CD8-positive, alpha-beta memory T cell (primary cell): ENCODE data around the gene IGF2BP3. TPM values are rescaled to one million over a fixed set of nuclear protein-coding genes. Genes with fewer than 3 reads are reported as not detected.
A peak's percentile ranks its signal among the peaks of the same experiment; 100 is the strongest.

Experiments used
- CTCF ChIA-PET: fragments of 350-600 bp; sonication (Branson Sonifier 250); formaldehyde crosslinking; loops from one replicate; lab custom pipeline; 2021; ENCODE audit warnings: antibody characterized with exemption; lab: Charles Lee
- POLR2A ChIA-PET: fragments of 350-600 bp; sonication (Branson Sonifier 250); formaldehyde crosslinking; loops from one replicate; lab custom pipeline; 2021; ENCODE audit warnings: antibody characterized with exemption; lab: Charles Lee
- DNase-seq, 5 donors: peaks; one replicate each; pipeline versions ENCODE4 v3.0.0 to v3.0.0-alpha.2; 2020 to 2022; ENCODE audit warnings: mixed read lengths in 1 of 5
- H3K27ac ChIP-seq: one replicate; pipeline ENCODE4 v1.7.0; 2013; ENCODE audit warnings: low read depth, mild to moderate bottlenecking, low read length, moderate library complexity
- H3K27me3 ChIP-seq: 2 replicates; pipeline ENCODE4 v1.7.0; 2013; ENCODE audit warnings: low read length, mild to moderate bottlenecking; ENCODE audit not compliant: insufficient read depth, poor library complexity, severe bottlenecking
- H3K36me3 ChIP-seq: 2 replicates; pipeline ENCODE4 v1.7.0; 2013; ENCODE audit warnings: mild to moderate bottlenecking, low read length, moderate library complexity; ENCODE audit not compliant: insufficient read depth
- H3K4me1 ChIP-seq: 2 replicates; pipeline ENCODE4 v1.7.0; 2013; ENCODE audit warnings: mild to moderate bottlenecking, low read length, moderate library complexity; ENCODE audit not compliant: insufficient read depth
- H3K4me3 ChIP-seq: 2 replicates; pipeline ENCODE4 v1.7.0; 2013; ENCODE audit warnings: mild to moderate bottlenecking, low read length
- H3K9me3 ChIP-seq: 2 replicates; pipeline ENCODE4 v1.7.0; 2013; ENCODE audit warnings: mild to moderate bottlenecking, low read length
- H3K27ac Mint-ChIP-seq, 8 donors: one replicate each; pipeline ENCODE4 v1.8.0; 2020 to 2021; ENCODE audit warnings: mixed read lengths in 8 of 8, mild to moderate bottlenecking in 6 of 8, inconsistent platforms in 3 of 8, moderate library complexity in 3 of 8
- H3K27me3 Mint-ChIP-seq, 2 donors: one replicate each; pipeline ENCODE4 v1.8.0; 2020 to 2021; ENCODE audit warnings: mixed read lengths in 2 of 2, mild to moderate bottlenecking in 1 of 2, moderate library complexity in 1 of 2
- H3K36me3 Mint-ChIP-seq, 3 donors: one replicate each; pipeline ENCODE4 v1.8.0; 2020 to 2021; ENCODE audit warnings: mixed read lengths in 3 of 3, inconsistent platforms in 1 of 3, mild to moderate bottlenecking in 1 of 3
- H3K4me1 Mint-ChIP-seq, 3 donors: one replicate each; pipeline ENCODE4 v1.8.0; 2020 to 2021; ENCODE audit warnings: mixed read lengths in 3 of 3, inconsistent platforms in 1 of 3, mild to moderate bottlenecking in 1 of 3
- H3K4me3 Mint-ChIP-seq, 7 donors: one replicate each; pipeline ENCODE4 v1.8.0; 2020 to 2021; ENCODE audit warnings: mixed read lengths in 7 of 7, mild to moderate bottlenecking in 6 of 7, moderate library complexity in 4 of 7, inconsistent platforms in 2 of 7
- H3K9me3 Mint-ChIP-seq, 5 donors: one replicate each; pipeline ENCODE4 v1.8.0; 2020 to 2022; ENCODE audit warnings: mixed read lengths in 5 of 5, mild to moderate bottlenecking in 3 of 5, moderate library complexity in 2 of 5, inconsistent platforms in 1 of 5
- polyA plus RNA-seq: library from polyadenylated mRNA; unstranded; fragments of 300-500 nt; fragmentation: Illumina TruSeq; gene quantifications from one replicate; pipeline ENCODE4 v1.2.3, GENCODE V29; 2021
- total RNA-seq, 2 experiments: library from RNA; stranded (reverse); gene quantifications; one replicate each; pipeline ENCODE4 v1.2.3, GENCODE V29; 2021

The IGF2BP3 gene
- total and polyA plus RNA-seq, 3 experiments from 2014 or later: 0.04 to 0.15 (median 0.13) TPM

DNA sequence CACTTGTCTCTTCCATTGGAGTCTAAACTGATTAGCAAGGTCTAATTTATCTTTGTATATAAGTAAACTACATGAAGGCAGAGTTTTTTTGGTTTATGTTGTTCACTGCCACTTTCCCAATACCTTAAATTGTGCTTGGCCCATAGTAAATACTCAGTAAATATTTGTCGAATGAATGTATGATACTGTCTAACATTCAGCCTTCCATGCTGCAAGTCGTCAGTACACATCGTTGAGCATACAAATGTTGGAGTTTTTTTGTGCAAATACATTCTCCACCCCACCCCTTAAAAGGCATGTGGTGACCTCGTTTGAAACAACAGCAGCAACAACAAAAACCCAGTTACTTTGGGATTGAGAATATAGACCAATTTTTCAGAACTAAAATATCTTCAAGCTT is 17.4 kb upstream of the IGF2BP3 start:
- no peaks in the 10 kb centered on the region for H3K9me3 Mint-ChIP-seq
- Histone ChIP-seq H3K9me3 (no peaks in the 10 kb centered on the region), H3K4me3 (no peak overlapping the region), H3K4me1 (peaks cover 5% of the 10 kb centered on the region), H3K27ac (no peak overlapping the region), H3K27me3 (no peaks in the 10 kb centered on the region), H3K36me3 (no peaks in the 10 kb centered on the region)
- no peak overlapping the region for H3K27ac Mint-ChIP-seq
- ChIA-PET POLR2A (interaction anchor here (0.6 kb wide), 1 partner anchor 1413 kb away, joined by 3 read pairs; no protein-coding TSS in a partner anchor), CTCF (no interaction called here)
- H3K36me3 Mint-ChIP-seq: peaks cover 0 to 2% (median 0%) of the 10 kb centered on the region in 3 donors
- peaks cover 2 to 13% (median 12%) of the 10 kb centered on the region in 3 donors for H3K4me1 Mint-ChIP-seq
- H3K4me3 Mint-ChIP-seq: no peak overlapping the region
- DNase-seq: no peak
- no peaks in the 10 kb centered on the region for H3K27me3 Mint-ChIP-seq

DNA sequence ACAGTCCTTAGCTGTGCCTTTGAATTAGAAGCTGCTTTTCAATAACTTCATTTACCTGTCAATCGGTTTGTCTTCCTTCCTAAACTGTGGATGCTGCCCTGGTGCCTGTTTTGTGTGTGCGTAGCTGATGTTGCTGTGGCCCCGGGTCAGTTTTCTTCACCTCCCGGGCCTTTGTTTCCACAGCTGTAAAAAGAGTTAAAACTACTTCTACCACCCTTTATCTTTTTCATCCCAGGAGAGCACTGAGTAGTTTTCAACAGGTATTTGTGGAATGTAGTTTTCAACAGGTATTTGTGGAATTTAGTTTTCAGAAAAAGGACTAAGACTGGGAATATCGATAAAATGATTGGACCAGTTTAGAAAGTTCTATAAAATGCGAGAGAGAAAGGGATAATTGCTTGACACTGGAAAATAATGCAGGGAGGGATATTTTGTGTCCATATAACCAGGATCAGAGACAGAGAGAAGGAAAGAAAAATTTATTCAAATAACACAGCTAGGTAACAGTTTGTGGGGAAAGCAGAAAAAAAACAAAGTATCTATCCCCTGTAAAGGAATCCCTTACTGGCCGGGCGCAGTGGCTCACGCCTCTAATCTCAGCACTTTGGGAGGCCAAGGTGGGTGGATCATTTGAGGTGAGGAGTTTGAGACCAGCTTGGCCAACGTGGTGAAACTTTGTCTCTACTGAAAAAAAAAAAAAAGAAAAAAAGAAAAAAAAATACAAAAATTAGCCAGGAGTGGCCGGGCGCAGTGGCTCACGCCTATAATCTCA is 15.9 kb upstream of the IGF2BP3 start:
- H3K27ac Mint-ChIP-seq: no peak overlapping the region
- peak overlapping the region in 1 of 7 donors; percentile 45 for H3K4me3 Mint-ChIP-seq
- POLR2A ChIA-PET: no interaction called here
- DNase-seq: no peak
- Histone ChIP-seq H3K27ac (no peak overlapping the region), H3K4me1 (peaks cover 5% of the 10 kb centered on the region), H3K36me3 (no peaks in the 10 kb centered on the region), H3K27me3 (no peaks in the 10 kb centered on the region), H3K9me3 (no peaks in the 10 kb centered on the region), H3K4me3 (no peak overlapping the region)
- CTCF ChIA-PET: no interaction called here
- peaks cover 1 to 9% of the 10 kb centered on the region in 2 donors for H3K27me3 Mint-ChIP-seq
- H3K36me3 Mint-ChIP-seq: peaks cover 0 to 2% (median 0%) of the 10 kb centered on the region in 3 donors
- peaks cover 2 to 11% (median 11%) of the 10 kb centered on the region in 3 donors for H3K4me1 Mint-ChIP-seq
- H3K9me3 Mint-ChIP-seq: no peaks in the 10 kb centered on the region

DNA sequence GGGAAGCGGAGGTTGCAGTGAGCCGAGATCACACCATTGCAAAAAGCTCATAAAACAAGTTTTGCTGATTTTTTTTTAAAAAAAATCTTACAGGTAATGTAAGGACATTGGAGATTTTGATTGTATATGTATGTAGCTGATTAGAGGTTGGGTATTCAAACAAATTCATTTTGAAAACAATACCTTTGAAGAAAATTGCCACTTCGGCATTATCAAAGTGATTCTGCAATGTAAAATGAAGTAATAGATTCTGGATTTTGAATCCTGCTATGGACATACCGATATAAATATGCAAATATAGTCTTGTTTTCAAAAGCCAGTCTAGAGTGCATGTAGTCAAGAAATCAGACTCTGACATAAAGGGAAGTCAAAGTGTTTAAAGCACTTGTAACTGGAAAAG is 12.4 kb upstream of the IGF2BP3 start:
- no peaks in the 10 kb centered on the region for H3K9me3 ChIP-seq
- Mint-ChIP-seq H3K9me3 (no peaks in the 10 kb centered on the region), H3K36me3 (no peaks in the 10 kb centered on the region), H3K4me1 (no peaks in the 10 kb centered on the region), H3K27ac (no peak overlapping the region), H3K4me3 (no peak overlapping the region), H3K27me3 (peaks cover 15 to 30% of the 10 kb centered on the region in 2 donors)
- no peak overlapping the region for H3K27ac ChIP-seq
- H3K4me3 ChIP-seq: no peak overlapping the region
- no peak for DNase-seq
- POLR2A ChIA-PET: no interaction called here
- CTCF ChIA-PET: interaction anchor here (1.6 kb wide), 1 partner anchor 10 kb away, joined by 3 read pairs; no protein-coding TSS in a partner anchor
- peaks cover 9% of the 10 kb centered on the region for H3K27me3 ChIP-seq
- no peaks in the 10 kb centered on the region for H3K36me3 ChIP-seq
- H3K4me1 ChIP-seq: no peaks in the 10 kb centered on the region

DNA sequence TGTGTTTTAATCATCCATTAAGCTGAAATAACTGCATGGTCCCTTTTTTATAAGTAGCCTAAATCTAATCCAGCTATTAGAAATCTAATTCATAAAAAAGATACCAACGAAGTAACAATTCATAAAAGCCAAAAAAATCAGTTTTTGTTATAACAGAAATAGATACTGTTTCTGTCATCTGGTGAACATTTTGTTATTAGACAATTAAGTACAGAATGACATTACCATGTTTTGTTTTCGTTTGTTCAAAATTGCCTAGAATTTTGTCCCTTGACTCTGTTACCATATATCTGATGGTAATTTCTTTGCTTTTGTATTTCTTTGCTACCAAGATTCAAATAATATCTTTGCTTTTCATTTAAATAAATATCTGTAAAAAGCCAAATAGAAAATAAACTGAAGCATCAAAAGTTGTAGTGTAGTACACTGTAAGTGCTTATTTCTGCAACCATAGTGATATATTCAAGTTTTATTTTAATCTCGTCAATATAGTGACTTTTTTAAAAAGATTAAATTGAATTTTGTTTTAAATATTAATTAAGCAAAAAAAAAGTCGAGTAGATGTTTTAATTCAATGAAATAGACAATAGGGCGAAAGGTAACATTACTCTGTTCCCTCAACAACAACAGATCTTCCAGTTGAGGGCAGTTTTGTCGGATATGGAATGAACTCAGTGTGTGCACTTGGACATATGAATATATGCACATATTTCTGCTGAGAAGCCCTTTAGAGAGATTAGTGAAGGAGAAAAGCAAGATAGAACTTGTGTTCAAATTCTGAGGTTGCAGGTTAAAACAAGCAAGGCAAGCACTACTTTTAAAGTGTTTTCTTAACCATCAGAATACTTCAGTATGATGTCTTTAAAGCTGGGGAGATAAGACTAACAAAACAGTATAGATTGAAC is 7.9 kb upstream of the IGF2BP3 start:
- Histone ChIP-seq H3K4me1 (peaks cover 16% of the 10 kb centered on the region), H3K27me3 (peaks cover 46% of the 10 kb centered on the region), H3K27ac (no peak overlapping the region), H3K9me3 (no peaks in the 10 kb centered on the region), H3K4me3 (no peak overlapping the region), H3K36me3 (no peaks in the 10 kb centered on the region)
- Mint-ChIP-seq H3K27ac (no peak overlapping the region), H3K36me3 (no peaks in the 10 kb centered on the region), H3K9me3 (peaks cover 6 to 14% (median 11%) of the 10 kb centered on the region in 5 donors), H3K27me3 (peaks cover 49 to 61% of the 10 kb centered on the region in 2 donors), H3K4me1 (peaks cover 6 to 9% (median 7%) of the 10 kb centered on the region in 3 donors), H3K4me3 (no peak overlapping the region)
- no peak for DNase-seq
- ChIA-PET CTCF (no interaction called here), POLR2A (no interaction called here)

GRCh38 chr7:23477157-23477499 is 6.8 kb upstream of the IGF2BP3 start:
- Histone ChIP-seq H3K27me3 (peaks cover 57% of the 10 kb centered on the region), H3K4me1 (peaks cover 16% of the 10 kb centered on the region), H3K9me3 (no peaks in the 10 kb centered on the region), H3K4me3 (no peak overlapping the region), H3K27ac (no peak overlapping the region), H3K36me3 (no peaks in the 10 kb centered on the region)
- H3K4me1 Mint-ChIP-seq: peaks cover 6 to 11% (median 7%) of the 10 kb centered on the region in 3 donors
- H3K27ac Mint-ChIP-seq: peak overlapping the region in 1 of 8 donors; percentile 63
- peaks cover 8 to 19% (median 13%) of the 10 kb centered on the region in 5 donors for H3K9me3 Mint-ChIP-seq
- no peak for DNase-seq
- H3K4me3 Mint-ChIP-seq: no peak overlapping the region
- no peaks in the 10 kb centered on the region for H3K36me3 Mint-ChIP-seq
- CTCF ChIA-PET: no interaction called here
- H3K27me3 Mint-ChIP-seq: peaks cover 58 to 67% of the 10 kb centered on the region in 2 donors
- POLR2A ChIA-PET: no interaction called here

- H3K27me3 Mint-ChIP-seq: peaks cover 64 to 71% of the 10 kb centered on the region in 2 donors
- Histone ChIP-seq H3K9me3 (no peaks in the 10 kb centered on the region), H3K4me1 (peaks cover 22% of the 10 kb centered on the region), H3K4me3 (no peak overlapping the region), H3K27ac (peak overlapping the region; percentile 52), H3K27me3 (peaks cover 63% of the 10 kb centered on the region), H3K36me3 (no peaks in the 10 kb centered on the region)
- H3K4me1 Mint-ChIP-seq: peaks cover 8 to 13% (median 9%) of the 10 kb centered on the region in 3 donors
- POLR2A ChIA-PET: no interaction called here
- H3K36me3 Mint-ChIP-seq: no peaks in the 10 kb centered on the region
- no peak for DNase-seq
- peaks cover 10 to 21% (median 17%) of the 10 kb centered on the region in 5 donors for H3K9me3 Mint-ChIP-seq
- H3K4me3 Mint-ChIP-seq: no peak overlapping the region
- CTCF ChIA-PET: no interaction called here
- peak overlapping the region in 1 of 8 donors; percentile 63 for H3K27ac Mint-ChIP-seq
These were observed 6.2 kb upstream of the IGF2BP3 start for GRCh38 chr7:23476286-23477156.

DNA sequence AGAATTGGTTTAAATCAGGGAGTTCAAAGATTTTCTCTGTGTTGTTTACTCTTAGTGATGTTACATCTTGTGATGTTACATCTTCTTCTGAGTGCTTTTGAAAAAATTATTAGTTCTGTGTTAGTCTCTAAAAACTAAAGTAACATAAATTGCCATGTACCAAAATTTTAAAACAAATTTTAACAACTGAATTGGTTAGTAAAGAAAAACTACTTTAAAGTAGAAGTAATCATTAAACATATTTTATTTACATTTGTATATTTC is 5.2 kb upstream of the IGF2BP3 start:
- Histone ChIP-seq H3K4me3 (no peak overlapping the region), H3K36me3 (no peaks in the 10 kb centered on the region), H3K9me3 (no peaks in the 10 kb centered on the region), H3K27me3 (peaks cover 70% of the 10 kb centered on the region), H3K4me1 (peaks cover 30% of the 10 kb centered on the region), H3K27ac (peak overlapping the region; percentile 70)
- no peak for DNase-seq
- Mint-ChIP-seq H3K27me3 (peaks cover 67 to 70% of the 10 kb centered on the region in 2 donors), H3K4me3 (no peak overlapping the region), H3K36me3 (no peaks in the 10 kb centered on the region), H3K27ac (no peak overlapping the region), H3K4me1 (peaks cover 16 to 22% (median 17%) of the 10 kb centered on the region in 3 donors), H3K9me3 (peaks cover 10 to 25% (median 21%) of the 10 kb centered on the region in 5 donors)
- ChIA-PET POLR2A (no interaction called here), CTCF (no interaction called here)
